Body of pancreas (tissue), 4 donors: ENCODE data around the gene HTRA2.

Experiments
- POLR2A ChIP-seq, 3 donors: fragments of 450-650 bp; IDR thresholded peaks; one replicate each; pipeline ENCODE4 v1.6.1; 2016; ENCODE audit warnings: antibody characterized with exemption in 3 of 3, mild to moderate bottlenecking in 2 of 3
- TF ChIP-seq, protein P1 (sequence below), 7 experiments: fragments of 450-650 bp in 4 of 7; fragments of 200-600 bp in 3 of 7; sonication (generic) in 3 of 7; IDR thresholded peaks; one replicate each; pipeline ENCODE4 v1.5.1; 2016 to 2019; ENCODE audit warnings: antibody characterized with exemption in 7 of 7

- TF ChIP-seq POLR2A (IDR thresholded peaks at IDR 0.05): no peak
- TF ChIP-seq, protein P1, sequence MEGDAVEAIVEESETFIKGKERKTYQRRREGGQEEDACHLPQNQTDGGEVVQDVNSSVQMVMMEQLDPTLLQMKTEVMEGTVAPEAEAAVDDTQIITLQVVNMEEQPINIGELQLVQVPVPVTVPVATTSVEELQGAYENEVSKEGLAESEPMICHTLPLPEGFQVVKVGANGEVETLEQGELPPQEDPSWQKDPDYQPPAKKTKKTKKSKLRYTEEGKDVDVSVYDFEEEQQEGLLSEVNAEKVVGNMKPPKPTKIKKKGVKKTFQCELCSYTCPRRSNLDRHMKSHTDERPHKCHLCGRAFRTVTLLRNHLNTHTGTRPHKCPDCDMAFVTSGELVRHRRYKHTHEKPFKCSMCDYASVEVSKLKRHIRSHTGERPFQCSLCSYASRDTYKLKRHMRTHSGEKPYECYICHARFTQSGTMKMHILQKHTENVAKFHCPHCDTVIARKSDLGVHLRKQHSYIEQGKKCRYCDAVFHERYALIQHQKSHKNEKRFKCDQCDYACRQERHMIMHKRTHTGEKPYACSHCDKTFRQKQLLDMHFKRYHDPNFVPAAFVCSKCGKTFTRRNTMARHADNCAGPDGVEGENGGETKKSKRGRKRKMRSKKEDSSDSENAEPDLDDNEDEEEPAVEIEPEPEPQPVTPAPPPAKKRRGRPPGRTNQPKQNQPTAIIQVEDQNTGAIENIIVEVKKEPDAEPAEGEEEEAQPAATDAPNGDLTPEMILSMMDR (IDR thresholded peaks at IDR 0.05): no peak
Measured at GRCh38 chr2:74533464-74533863, 3.7 kb downstream of the HTRA2 start.
